ENCODE results near the gene CDH4.

The CDH4 gene

GRCh38 chr20:61581825-61582188 is 329.7 kb downstream of the CDH4 start:
- TF ChIP-seq FOXP2 (optimal IDR thresholded peaks at IDR 0.05; ENCODE audit: borderline replicate concordance, extremely low read depth, extremely low read length, insufficient read depth) (no peak), SIN3A (IDR thresholded peaks at IDR 0.05; ENCODE audit: borderline replicate concordance, insufficient read depth, low read length) (no peak), POLR2AphosphoS5 (IDR thresholded peaks at IDR 0.05; ENCODE audit: low read depth, low read length) (no peak), TAF1 (IDR thresholded peaks at IDR 0.05; ENCODE audit: borderline replicate concordance, insufficient read depth, low read length) (no peak)
- TF ChIP-seq, protein P1, sequence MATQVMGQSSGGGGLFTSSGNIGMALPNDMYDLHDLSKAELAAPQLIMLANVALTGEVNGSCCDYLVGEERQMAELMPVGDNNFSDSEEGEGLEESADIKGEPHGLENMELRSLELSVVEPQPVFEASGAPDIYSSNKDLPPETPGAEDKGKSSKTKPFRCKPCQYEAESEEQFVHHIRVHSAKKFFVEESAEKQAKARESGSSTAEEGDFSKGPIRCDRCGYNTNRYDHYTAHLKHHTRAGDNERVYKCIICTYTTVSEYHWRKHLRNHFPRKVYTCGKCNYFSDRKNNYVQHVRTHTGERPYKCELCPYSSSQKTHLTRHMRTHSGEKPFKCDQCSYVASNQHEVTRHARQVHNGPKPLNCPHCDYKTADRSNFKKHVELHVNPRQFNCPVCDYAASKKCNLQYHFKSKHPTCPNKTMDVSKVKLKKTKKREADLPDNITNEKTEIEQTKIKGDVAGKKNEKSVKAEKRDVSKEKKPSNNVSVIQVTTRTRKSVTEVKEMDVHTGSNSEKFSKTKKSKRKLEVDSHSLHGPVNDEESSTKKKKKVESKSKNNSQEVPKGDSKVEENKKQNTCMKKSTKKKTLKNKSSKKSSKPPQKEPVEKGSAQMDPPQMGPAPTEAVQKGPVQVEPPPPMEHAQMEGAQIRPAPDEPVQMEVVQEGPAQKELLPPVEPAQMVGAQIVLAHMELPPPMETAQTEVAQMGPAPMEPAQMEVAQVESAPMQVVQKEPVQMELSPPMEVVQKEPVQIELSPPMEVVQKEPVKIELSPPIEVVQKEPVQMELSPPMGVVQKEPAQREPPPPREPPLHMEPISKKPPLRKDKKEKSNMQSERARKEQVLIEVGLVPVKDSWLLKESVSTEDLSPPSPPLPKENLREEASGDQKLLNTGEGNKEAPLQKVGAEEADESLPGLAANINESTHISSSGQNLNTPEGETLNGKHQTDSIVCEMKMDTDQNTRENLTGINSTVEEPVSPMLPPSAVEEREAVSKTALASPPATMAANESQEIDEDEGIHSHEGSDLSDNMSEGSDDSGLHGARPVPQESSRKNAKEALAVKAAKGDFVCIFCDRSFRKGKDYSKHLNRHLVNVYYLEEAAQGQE (IDR thresholded peaks at IDR 0.05; ENCODE audit: insufficient read depth in 1 of 2, low read depth in 2 of 2, low read length in 2 of 2) = no peak

- TF ChIP-seq, protein P1 (IDR thresholded peaks at IDR 0.05; ENCODE audit: insufficient read depth in 1 of 2, low read depth in 2 of 2, low read length in 2 of 2) = no peak
- no peak for TF ChIP-seq TAF1 (IDR thresholded peaks at IDR 0.05; ENCODE audit: borderline replicate concordance, insufficient read depth, low read length)
- no peak for TF ChIP-seq POLR2AphosphoS5 (IDR thresholded peaks at IDR 0.05; ENCODE audit: low read depth, low read length)
- TF ChIP-seq FOXP2 (optimal IDR thresholded peaks at IDR 0.05; ENCODE audit: borderline replicate concordance, extremely low read depth, extremely low read length, insufficient read depth) = no peak
- TF ChIP-seq SIN3A (IDR thresholded peaks at IDR 0.05; ENCODE audit: borderline replicate concordance, insufficient read depth, low read length) = no peak
Observed at GRCh38 chr20:61582196-61582923, 330.3 kb downstream of the CDH4 start.

DNA sequence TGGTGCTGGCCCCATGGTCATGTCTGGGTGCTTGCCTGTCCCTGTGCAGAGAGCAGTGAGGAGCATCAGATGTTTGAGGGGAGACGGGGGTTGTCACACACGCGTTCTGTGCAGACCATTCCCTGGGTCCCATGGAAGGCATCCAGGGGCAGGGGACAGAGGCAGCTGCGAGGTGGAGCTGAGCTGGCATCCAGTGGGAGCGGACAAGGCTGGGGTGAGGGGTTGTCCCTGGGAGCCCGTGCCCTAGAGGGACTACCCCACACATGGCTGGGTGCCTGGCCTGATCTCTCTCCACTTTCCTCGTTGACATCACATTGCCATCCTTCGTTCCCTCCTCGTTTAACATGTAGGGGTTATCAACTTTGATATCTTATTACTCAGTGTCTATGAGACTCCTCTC is 331.3 kb downstream of the CDH4 start:
- TF ChIP-seq FOXP2 (optimal IDR thresholded peaks at IDR 0.05; ENCODE audit: borderline replicate concordance, extremely low read depth, extremely low read length, insufficient read depth) (no peak), SIN3A (IDR thresholded peaks at IDR 0.05; ENCODE audit: borderline replicate concordance, insufficient read depth, low read length) (no peak), POLR2AphosphoS5 (IDR thresholded peaks at IDR 0.05; ENCODE audit: low read depth, low read length) (no peak), TAF1 (IDR thresholded peaks at IDR 0.05; ENCODE audit: borderline replicate concordance, insufficient read depth, low read length) (no peak)
- TF ChIP-seq, protein P1 (IDR thresholded peaks at IDR 0.05; ENCODE audit: insufficient read depth in 1 of 2, low read depth in 2 of 2, low read length in 2 of 2) = no peak

DNA sequence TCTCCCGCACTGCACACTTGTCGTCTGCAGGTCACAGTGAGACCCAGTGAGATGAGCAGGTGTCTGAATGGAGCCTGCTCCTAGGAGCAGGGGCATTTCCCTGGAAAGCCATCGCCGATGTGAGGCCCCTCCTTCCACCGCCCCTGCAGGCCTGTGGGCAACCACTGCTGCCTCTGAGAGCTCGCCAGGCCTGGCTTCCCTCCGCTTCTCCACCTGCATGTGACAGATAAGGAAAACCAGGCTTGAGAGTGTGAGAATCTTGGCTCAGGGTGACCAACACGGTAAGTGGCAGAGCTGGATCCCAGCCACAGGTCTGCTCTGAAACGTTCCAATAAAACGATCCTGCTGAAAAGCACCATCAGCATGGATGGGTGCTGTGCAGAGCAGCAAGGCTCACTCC is 332.8 kb downstream of the CDH4 start:
- TF ChIP-seq FOXP2 (optimal IDR thresholded peaks at IDR 0.05; ENCODE audit: borderline replicate concordance, extremely low read depth, extremely low read length, insufficient read depth) (no peak), POLR2AphosphoS5 (IDR thresholded peaks at IDR 0.05; ENCODE audit: low read depth, low read length) (no peak), SIN3A (IDR thresholded peaks at IDR 0.05; ENCODE audit: borderline replicate concordance, insufficient read depth, low read length) (no peak), TAF1 (IDR thresholded peaks at IDR 0.05; ENCODE audit: borderline replicate concordance, insufficient read depth, low read length) (no peak)
- TF ChIP-seq, protein P1 (IDR thresholded peaks at IDR 0.05; ENCODE audit: insufficient read depth in 1 of 2, low read depth in 2 of 2, low read length in 2 of 2) = no peak

All from PFSK-1 (cell line).